K562 (cell line): ENCODE measurements around the gene CELA3B. TPM values are rescaled to one million over a fixed set of nuclear protein-coding genes. Genes with fewer than 3 reads are reported as not detected.

Experiments used
- DEAF1 ChIP-seq: fragments of 450-650 bp; formaldehyde crosslinking; IDR thresholded peaks from 2 replicates; pipeline ENCODE4 v1.4.0; 2020; ENCODE audit warnings: mild to moderate bottlenecking, moderate library complexity
- GATAD2B ChIP-seq: fragments of 450-650 bp; IDR thresholded peaks from 2 replicates; pipeline ENCODE4 v1.6.1; 2017; ENCODE audit warnings: mild to moderate bottlenecking, borderline replicate concordance
- RAD21 ChIP-seq, 2 experiments: fragments of 250-450 bp in 1 of 2; fragments of 450-650 bp in 1 of 2; sonication (Bioruptor Pico) in 1 of 2; formaldehyde crosslinking in 1 of 2; IDR thresholded peaks in 1 of 2; conservative IDR thresholded peaks in 1 of 2; 2 replicates each; pipeline versions ENCODE4 v1.4.0 to v1.8.0; 2020 to 2022; ENCODE audit warnings: mild to moderate bottlenecking in 2 of 2, moderate library complexity in 1 of 2
- RFX5 ChIP-seq: IDR thresholded peaks from 2 replicates; pipeline ENCODE4 v1.6.1; 2011; ENCODE audit warnings: low read depth, mild to moderate bottlenecking, improper control_type of control experiment, low read length
- SMAD2 ChIP-seq: fragments of 150-350 bp; IDR thresholded peaks from 2 replicates; pipeline ENCODE4 v1.6.1; 2014; ENCODE audit warnings: low read depth, mild to moderate bottlenecking, low read length
- TEAD1 ChIP-seq, 2 experiments: fragments of 450-650 bp in 1 of 2; sonication (generic) in 1 of 2; formaldehyde crosslinking; IDR thresholded peaks; 2 replicates each; pipeline versions ENCODE4 v1.4.0 to v1.8.0; 2020 to 2022; ENCODE audit warnings: mild to moderate bottlenecking in 2 of 2, missing genetic modification reagents in 1 of 2
- THAP7 ChIP-seq: fragments of 250-450 bp; sonication (Bioruptor Pico); IDR thresholded peaks from 2 replicates; pipeline ENCODE4 v1.5.0; 2021
- TRIM24 ChIP-seq, 2 experiments: fragments of 450-650 bp; IDR thresholded peaks; 2 replicates each; pipeline ENCODE4 v1.6.1; 2016
- USF1 ChIP-seq: sonication (generic); formaldehyde crosslinking; IDR thresholded peaks from 2 replicates; pipeline ENCODE4 v1.9.0; 2022; ENCODE audit warnings: mild to moderate bottlenecking, missing genetic modification reagents
- ZBTB40 ChIP-seq, 2 experiments: fragments of 450-650 bp in 1 of 2; sonication (generic) in 1 of 2; formaldehyde crosslinking in 1 of 2; IDR thresholded peaks; 2 replicates each; pipeline versions ENCODE4 v1.7.1 to v1.9.0; 2016 to 2022; ENCODE audit warnings: inconsistent platforms in 1 of 2, mild to moderate bottlenecking in 1 of 2, missing genetic modification reagents in 1 of 2
- ZNF175 ChIP-seq: fragments of 200-800 bp; sonication (Bioruptor generic); IDR thresholded peaks from 2 replicates; pipeline ENCODE4 v1.6.1; 2016; ENCODE audit warnings: low read depth, mild to moderate bottlenecking, missing genetic modification characterization, missing compliant biosample characterization
- ZNF764 ChIP-seq: fragments of 250-450 bp; sonication (Bioruptor Pico); IDR thresholded peaks from 2 replicates; pipeline ENCODE4 v1.4.0; 2020; ENCODE audit warnings: low read depth, mild to moderate bottlenecking, moderate library complexity
- polyA plus RNA-seq, 8 experiments: library from polyadenylated mRNA; depleted of rRNA in 4 of 8; stranded (reverse) in 5 of 8; unstranded in 3 of 8; fragments of >200 nt; fragmentation: Nextera tagmentation in 2 of 8; fragmentation: Illumina TruSeq in 1 of 8; extraction: Ambion mirVana in 2 of 8; extraction: Trizol in 1 of 8; gene quantifications; 2 replicates each; pipeline versions ENCODE4 v1.2.1 to v1.2.3, GENCODE V29; 2011 to 2014; ENCODE audit warnings: inconsistent platforms in 1 of 8, missing spikeins in 1 of 8
- total RNA-seq, 7 experiments: library from RNA; depleted of rRNA in 6 of 7; stranded (reverse); fragments of >200 nt in 6 of 7; fragmentation: Illumina TruSeq in 2 of 7; extraction: Trizol in 2 of 7; gene quantifications; 2 replicates each; pipeline versions ENCODE4 v1.2.1 to v1.2.3, GENCODE V29; 2011 to 2021; ENCODE audit warnings: low replicate concordance in 1 of 7

The CELA3B gene
- total and polyA plus RNA-seq, 9 of the 15 experiments (the other 6 are each of a cell fraction or from before 2014, with no cell fraction given) = 3.1 TPM; not detected in 8

GRCh38 chr1:22025368-22026155 lies 48.7 kb downstream of the CELA3B start (continued):
- TF ChIP-seq THAP7 (CRISPR knock-in tag) (peak; percentile 79; the same call in 1 of the 2 replicates), TRIM24 (IDR thresholded peaks at IDR 0.05) (no peak), ZNF764 (no peak; the same call in 1 of the 2 replicates), DEAF1 (CRISPR knock-in tag) (no peak), USF1 (CRISPR knock-in tag) (no peak; the same call in 1 of the 2 replicates), RAD21 (CRISPR knock-in tag; conservative IDR thresholded peaks at IDR 0.05 in 1 of 2, IDR thresholded peaks at IDR 0.05 in 1 of 2) (0 out of 4 replicates have a peak, but pooled peaks of 1 of the 2 experiments have one; percentile 12), TEAD1 (CRISPR knock-in tag; IDR thresholded peaks at IDR 0.05) (peak; percentile 78 to 86; a peak in 2 of 4 replicates), ZNF175 (CRISPR knock-in tag) (peak; percentile 57), GATAD2B (0 out of 2 replicates have a peak, but pooled peaks have one; percentile 78), ZBTB40 (IDR thresholded peaks at IDR 0.05) (peak; percentile 96), ZBTB40 (CRISPR knock-in tag; IDR thresholded peaks at IDR 0.05) (no peak), RFX5 (no peak), SMAD2 (no peak)
